GM12865 (cell line): ENCODE results near the gene ATRX.
"Not testable (repeated sequence)": the region's sequence is repeated elsewhere in the genome, so short reads cannot be mapped to it uniquely, and the experiment has no call there.

ENCODE experiments used
- DNase-seq: peaks from one replicate; pipeline ENCODE4 v3.0.0; 2010; ENCODE audit warnings: low read depth
- H3K4me3 ChIP-seq: 2 replicates; pipeline ENCODE4 v1.5.1; 2011; ENCODE audit warnings: mild to moderate bottlenecking, low read depth, low read length, control low read depth
- TF ChIP-seq, protein P1 (sequence below): IDR thresholded peaks from 2 replicates; pipeline ENCODE4 v1.5.1; 2011; ENCODE audit warnings: low read length, control low read depth, low read depth, inconsistent platforms; ENCODE audit not compliant: insufficient read depth; ENCODE audit errors: missing control alignments

Gene ATRX

DNA sequence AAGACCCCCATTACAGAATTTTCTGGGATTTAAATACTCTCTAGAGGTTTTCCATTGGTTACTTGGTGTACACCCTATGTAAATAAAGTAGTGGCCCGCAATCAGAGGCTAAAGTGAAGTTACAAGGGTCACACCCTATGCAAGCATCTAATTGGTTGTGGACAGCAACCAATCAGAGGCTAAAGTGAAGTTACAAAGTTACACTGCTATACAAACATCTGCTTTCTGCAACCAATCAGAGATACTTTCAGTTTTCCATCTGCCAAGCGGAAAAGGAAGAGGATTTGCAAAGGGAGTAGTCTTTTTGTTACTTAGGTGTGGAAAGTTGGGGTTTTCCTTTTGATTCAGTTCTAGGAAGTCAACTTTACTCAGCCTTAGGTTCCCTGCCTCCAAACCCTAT lies 2.0 kb upstream of the ATRX start:
- peak; percentile 51 for DNase-seq
- no peak overlapping the region for H3K4me3 ChIP-seq
- TF ChIP-seq, protein P1, sequence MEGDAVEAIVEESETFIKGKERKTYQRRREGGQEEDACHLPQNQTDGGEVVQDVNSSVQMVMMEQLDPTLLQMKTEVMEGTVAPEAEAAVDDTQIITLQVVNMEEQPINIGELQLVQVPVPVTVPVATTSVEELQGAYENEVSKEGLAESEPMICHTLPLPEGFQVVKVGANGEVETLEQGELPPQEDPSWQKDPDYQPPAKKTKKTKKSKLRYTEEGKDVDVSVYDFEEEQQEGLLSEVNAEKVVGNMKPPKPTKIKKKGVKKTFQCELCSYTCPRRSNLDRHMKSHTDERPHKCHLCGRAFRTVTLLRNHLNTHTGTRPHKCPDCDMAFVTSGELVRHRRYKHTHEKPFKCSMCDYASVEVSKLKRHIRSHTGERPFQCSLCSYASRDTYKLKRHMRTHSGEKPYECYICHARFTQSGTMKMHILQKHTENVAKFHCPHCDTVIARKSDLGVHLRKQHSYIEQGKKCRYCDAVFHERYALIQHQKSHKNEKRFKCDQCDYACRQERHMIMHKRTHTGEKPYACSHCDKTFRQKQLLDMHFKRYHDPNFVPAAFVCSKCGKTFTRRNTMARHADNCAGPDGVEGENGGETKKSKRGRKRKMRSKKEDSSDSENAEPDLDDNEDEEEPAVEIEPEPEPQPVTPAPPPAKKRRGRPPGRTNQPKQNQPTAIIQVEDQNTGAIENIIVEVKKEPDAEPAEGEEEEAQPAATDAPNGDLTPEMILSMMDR, result no peak

DNA sequence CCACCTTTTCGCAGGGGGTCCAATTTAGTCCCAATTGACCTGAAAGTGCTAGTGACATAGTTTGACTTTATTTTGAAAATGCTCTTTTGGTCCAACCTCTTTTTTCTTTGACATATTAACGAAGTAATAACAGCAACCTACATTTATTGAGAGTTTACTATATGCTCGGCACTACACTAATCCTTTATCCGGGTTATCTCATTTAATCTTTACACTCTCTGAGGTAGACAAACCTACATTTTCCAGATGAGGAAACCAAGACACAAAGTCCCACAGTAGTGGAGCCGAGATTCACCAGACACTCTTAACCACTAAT lies 307 bp upstream of the ATRX start:
- no peak for DNase-seq
- peak overlapping the region; percentile 77 for H3K4me3 ChIP-seq
- TF ChIP-seq, protein P1, result no peak

DNA sequence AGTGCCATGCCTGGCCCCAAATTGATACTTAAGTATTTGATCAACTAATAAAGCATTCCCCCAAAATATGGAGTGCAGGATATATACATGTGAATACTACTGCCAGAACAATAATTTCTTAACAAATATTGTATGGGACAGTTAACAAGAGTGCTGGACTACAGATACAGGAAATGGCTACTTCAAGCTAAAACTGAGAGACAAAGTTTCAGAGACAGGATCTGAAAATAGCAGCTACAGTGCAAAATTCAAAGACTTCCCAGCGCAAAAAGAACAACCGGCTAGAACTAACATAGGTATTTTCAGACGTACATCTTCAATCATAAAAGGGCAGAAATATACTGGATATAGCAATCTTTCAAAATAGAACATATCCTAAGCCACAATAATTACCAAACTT lies 6.3 kb downstream of the ATRX start:
- no peak overlapping the region; the same call in 1 of the 2 replicates for H3K4me3 ChIP-seq
- peak; percentile 39 for DNase-seq
- TF ChIP-seq, protein P1, result no peak

DNA sequence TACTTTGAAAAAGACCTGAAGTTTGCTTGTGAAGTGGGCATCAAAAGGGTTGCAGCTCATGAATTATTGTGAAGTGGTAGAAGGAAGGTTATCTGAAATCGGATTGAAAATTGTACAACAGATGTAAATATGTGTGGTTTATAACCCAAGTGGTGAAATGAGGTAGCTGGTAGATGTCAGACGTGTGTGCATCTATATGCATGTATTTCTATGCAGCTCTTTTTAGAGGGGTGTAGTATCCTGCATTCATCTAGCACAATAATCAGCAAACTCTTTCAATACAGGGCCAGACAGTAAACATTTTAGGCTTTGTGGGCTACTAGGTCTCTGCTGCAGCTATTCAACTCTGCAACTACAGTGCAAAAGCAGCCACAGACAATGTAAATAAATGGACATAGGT lies 9.4 kb downstream of the ATRX start:
- DNase-seq, result no peak
- TF ChIP-seq, protein P1, result no peak
- H3K4me3 ChIP-seq, result no peak overlapping the region

DNA sequence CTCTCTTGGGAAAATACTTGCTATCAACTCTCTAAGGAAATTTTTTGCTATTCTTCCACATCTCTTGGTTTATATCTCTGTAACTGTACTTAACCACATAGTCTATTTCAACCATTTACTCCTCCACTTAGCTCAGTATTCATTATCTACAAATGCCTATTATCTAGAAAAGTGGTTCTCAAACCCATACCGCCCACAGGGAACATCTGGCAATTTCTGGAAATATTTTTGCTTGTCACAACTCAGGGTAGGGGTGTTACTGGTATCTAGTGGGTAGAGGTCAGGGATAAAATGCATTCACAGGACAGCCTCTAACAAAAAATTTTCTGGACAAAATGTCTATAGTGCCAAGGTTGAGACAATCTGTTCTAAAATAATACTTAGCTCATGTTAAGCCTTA lies 14.4 kb downstream of the ATRX start:
- DNase-seq, result no peak
- H3K4me3 ChIP-seq, result no peak overlapping the region
- TF ChIP-seq, protein P1, result no peak

DNA sequence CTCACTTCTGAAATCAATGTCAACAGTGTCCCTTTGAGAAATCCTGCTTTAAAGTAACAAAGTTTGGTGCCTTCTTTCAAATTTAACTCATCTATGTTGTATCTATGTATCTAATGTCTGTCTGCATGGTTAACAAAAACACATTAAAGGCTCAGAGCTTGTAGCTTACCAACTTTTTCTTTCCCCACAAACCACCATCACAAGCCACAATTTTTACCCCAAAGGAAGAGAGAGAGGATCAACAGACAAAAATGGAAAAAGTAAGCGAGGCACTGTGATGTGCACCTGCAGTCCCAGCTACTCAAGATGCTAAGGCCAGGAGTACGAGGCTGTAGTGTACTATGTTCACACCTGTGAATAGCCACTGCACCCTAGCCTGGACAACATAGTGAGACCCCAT lies 17.2 kb downstream of the ATRX start:
- no peak for DNase-seq
- TF ChIP-seq, protein P1, result no peak
- no peak overlapping the region for H3K4me3 ChIP-seq

DNA sequence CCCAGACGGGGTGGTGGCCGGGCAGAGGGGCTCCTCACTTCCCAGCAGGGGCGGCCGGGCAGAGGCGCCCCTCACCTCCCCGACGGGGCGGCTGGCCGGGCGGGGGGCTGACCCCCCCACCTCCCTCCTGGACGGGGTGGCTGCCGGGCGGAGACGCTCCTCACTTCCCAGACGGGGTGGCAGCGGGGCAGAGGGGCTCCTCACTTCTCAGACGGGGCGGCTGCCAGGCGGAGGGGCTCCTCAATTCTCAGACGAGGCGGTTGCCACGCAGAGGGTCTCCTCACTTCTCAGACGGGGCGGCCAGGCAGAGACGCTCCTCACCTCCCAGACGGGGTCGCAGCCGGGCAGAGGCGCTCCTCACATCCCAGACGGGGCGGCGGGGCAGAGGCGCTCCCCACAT lies 19.8 kb downstream of the ATRX start:
- H3K4me3 ChIP-seq, DNase-seq: not testable (repeated sequence)

DNA sequence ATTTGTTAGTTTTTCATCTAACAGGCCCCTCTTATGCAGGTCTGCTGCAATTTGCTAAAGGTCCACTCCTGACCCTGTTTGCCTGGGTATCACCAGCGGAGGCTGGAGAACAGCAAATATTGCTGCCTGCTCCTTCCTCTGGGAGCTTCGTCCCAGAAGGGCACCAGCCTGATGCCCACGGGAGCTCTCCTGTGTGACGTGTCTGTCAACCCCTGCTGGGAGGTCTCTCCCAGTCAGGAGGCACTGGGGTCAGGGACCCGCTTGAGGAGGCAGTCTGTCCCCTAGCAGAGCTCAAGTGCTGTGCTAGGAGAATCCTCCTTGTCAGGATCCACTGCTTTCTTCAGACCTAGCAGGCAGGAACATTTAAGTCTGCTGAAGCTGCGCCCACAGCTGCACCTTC lies 30.5 kb downstream of the ATRX start:
- H3K4me3 ChIP-seq, result no peak overlapping the region
- no peak for DNase-seq
- TF ChIP-seq, protein P1, result no peak

DNA sequence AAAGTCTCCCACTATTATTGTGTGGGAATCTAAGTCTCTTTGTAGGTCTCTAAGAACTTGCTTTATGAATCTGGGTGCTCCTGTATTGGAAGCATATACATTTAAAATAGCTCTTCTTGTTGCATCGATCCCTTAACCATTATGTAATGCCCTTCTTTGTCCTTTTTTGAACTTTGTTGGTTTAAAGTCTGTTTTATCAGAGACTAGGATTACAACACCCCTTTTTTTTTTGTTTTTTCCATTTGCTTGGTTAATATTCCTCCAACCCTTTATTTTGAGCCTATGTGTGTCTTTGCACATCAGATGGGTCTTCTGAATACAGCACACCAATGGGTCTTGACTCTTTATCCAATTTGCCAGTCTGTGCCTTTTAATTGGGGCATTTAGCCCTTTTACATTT lies 32.1 kb downstream of the ATRX start:
- DNase-seq, H3K4me3 ChIP-seq: not testable (repeated sequence)
